Measurements from ENCODE around the gene CPAMD8. TPM values are rescaled to one million over a fixed set of nuclear protein-coding genes. Genes with fewer than 3 reads are reported as not detected.

CPAMD8 gene
- total RNA-seq, 1 donor = 4.0 TPM

- Histone ChIP-seq H3K9me3 (ENCODE audit: low read depth, low read length) (no peaks in the 10 kb centered on the region), H3K4me3 (ENCODE audit: low read length) (no peak overlapping the region), H3K4me1 (ENCODE audit: insufficient read depth, low read length) (no peaks in the 10 kb centered on the region), H3K27me3 (ENCODE audit: insufficient read depth, low read length) (no peaks in the 10 kb centered on the region)
Measured at GRCh38 chr19:17054746-17055145, 28.1 kb upstream of the CPAMD8 start.

GRCh38 chr19:17052439-17052838 lies 25.8 kb upstream of the CPAMD8 start:
- Histone ChIP-seq H3K4me3 (ENCODE audit: low read length) (no peak overlapping the region), H3K9me3 (ENCODE audit: low read depth, low read length) (no peaks in the 10 kb centered on the region), H3K27me3 (ENCODE audit: insufficient read depth, low read length) (no peaks in the 10 kb centered on the region), H3K4me1 (ENCODE audit: insufficient read depth, low read length) (no peaks in the 10 kb centered on the region)

DNA sequence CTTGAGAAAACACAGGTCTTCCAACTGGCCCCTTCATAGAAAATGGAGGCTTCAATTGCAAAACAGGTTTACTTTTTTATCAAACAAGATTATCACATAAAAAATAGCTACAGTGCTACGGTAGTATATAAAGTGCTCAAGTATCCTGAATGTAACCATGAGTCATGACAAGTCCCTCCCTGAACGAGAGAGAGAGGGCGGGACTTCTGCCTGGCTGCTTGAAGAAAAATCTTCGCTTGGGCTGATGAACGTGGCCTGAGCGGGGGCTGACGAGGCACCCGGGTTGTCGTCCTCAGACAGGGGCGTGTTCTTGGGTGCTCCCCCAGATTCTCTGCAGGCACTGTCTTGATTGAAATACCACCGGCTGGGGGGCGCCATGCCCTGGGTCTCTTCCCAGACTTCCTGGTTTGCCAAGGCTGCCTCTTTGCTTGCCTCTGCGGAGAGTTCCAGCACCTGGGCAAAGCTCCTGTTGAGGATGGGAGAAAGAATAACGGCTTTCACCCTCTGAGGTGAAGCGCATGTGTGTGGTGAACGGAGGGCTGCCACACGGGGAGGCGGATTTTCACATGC lies 23.2 kb upstream of the CPAMD8 start:
- Histone ChIP-seq H3K9me3 (ENCODE audit: low read depth, low read length) (no peaks in the 10 kb centered on the region), H3K27me3 (ENCODE audit: insufficient read depth, low read length) (no peaks in the 10 kb centered on the region), H3K4me1 (ENCODE audit: insufficient read depth, low read length) (no peaks in the 10 kb centered on the region), H3K4me3 (ENCODE audit: low read length) (no peak overlapping the region)

DNA sequence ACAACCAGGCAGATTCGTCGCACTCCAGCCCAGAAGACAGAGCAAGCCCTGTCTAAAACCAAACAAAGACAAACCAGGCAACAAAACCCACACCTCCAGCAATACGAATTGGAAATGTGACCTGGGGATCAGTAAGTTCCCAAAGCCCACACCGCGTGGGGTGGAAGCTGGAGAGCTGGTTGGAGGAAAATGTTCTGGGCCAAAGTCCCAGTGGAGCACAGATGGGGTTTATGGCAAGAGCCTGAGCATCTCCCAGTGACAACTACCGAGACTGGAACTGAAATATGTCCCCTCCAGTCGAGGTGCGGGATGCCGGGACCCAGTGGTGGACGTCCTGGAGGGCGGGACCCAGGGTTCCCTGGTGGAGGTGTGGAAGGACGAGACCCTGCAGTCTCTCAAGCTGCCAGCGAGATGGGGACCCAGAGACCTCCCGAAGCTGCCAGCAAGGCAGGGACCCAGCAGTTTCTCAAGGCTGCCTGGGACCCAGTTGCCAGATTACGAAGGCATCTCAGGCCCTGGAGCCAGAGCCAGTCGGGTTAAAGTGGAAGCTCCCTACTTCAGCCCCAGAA lies 22.4 kb upstream of the CPAMD8 start:
- no peaks in the 10 kb centered on the region for H3K9me3 ChIP-seq (ENCODE audit: low read depth, low read length)
- no peaks in the 10 kb centered on the region for H3K27me3 ChIP-seq (ENCODE audit: insufficient read depth, low read length)
- H3K4me1 ChIP-seq (ENCODE audit: insufficient read depth, low read length) = no peaks in the 10 kb centered on the region
- H3K4me3 ChIP-seq (ENCODE audit: low read length) = no peak overlapping the region

DNA sequence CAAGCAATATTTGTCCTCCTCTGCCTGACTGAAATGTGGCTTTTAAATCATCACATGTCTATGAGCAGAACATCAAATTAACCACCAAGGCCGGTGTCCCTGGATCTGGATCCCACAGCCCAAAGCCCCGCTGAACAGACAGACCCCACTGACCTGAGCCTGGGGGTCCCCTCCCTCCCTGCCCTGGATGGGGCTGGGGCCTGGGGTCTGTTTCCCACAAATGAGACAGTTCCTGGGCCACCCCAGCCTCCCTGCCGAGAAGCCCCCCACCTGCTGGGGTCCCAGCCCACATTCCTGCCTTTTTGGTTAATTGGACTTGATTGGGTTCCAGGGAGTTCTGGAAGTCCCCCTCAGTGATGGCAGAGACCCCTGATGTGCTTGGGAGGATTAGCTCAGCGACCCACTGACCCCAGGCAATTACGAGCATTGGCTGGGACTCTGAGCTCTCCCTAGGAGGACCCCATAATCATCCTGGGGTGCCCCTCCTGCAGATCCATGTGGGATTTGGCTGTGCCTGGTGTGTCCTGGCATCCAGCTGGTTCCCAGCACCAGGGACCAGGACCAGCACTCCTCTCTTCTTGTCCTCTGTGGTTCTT lies 19.4 kb upstream of the CPAMD8 start:
- H3K9me3 ChIP-seq (ENCODE audit: low read depth, low read length) = no peaks in the 10 kb centered on the region
- H3K27me3 ChIP-seq (ENCODE audit: insufficient read depth, low read length) = no peaks in the 10 kb centered on the region
- no peak overlapping the region for H3K4me3 ChIP-seq (ENCODE audit: low read length)

DNA sequence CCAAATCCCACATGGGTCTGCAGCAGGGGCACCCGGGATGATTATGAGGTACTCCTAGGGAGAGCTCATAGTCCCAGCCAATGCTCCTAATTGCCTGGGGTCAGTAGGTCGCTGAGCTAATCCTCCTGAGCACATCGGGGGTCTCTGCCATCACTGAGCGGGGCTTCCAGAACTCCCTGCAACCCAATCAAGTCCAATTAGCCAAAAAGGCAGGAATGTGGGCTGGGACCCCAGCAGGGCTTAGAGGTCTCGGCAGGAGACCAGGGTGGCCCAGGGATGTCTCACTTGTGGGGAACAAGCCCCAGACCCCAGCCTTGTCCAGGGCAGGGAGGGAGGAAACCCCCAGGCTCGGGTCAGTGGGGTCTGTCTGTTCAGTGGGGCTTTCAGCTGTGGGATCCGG lies 17.1 kb upstream of the CPAMD8 start:
- Histone ChIP-seq H3K4me3 (ENCODE audit: low read length) (no peak overlapping the region), H3K27me3 (ENCODE audit: insufficient read depth, low read length) (no peaks in the 10 kb centered on the region), H3K4me1 (ENCODE audit: insufficient read depth, low read length) (no peaks in the 10 kb centered on the region), H3K9me3 (ENCODE audit: low read depth, low read length) (no peaks in the 10 kb centered on the region)

More for the DNA sequence above, 19.4 kb upstream of the CPAMD8 start:
- H3K4me1 ChIP-seq (ENCODE audit: insufficient read depth, low read length) = no peaks in the 10 kb centered on the region

- Histone ChIP-seq H3K4me3 (ENCODE audit: low read length) (no peak overlapping the region), H3K27me3 (ENCODE audit: insufficient read depth, low read length) (no peaks in the 10 kb centered on the region), H3K4me1 (ENCODE audit: insufficient read depth, low read length) (no peaks in the 10 kb centered on the region), H3K9me3 (ENCODE audit: low read depth, low read length) (no peaks in the 10 kb centered on the region)
Measured at GRCh38 chr19:17041976-17042375, 15.4 kb upstream of the CPAMD8 start.

- no peaks in the 10 kb centered on the region for H3K9me3 ChIP-seq (ENCODE audit: low read depth, low read length)
- H3K27me3 ChIP-seq (ENCODE audit: insufficient read depth, low read length) = no peaks in the 10 kb centered on the region
- H3K4me3 ChIP-seq (ENCODE audit: low read length) = no peak overlapping the region
- H3K4me1 ChIP-seq (ENCODE audit: insufficient read depth, low read length) = peaks cover 10% of the 10 kb centered on the region
Measured at GRCh38 chr19:17037966-17038500, 11.4 kb upstream of the CPAMD8 start.

DNA sequence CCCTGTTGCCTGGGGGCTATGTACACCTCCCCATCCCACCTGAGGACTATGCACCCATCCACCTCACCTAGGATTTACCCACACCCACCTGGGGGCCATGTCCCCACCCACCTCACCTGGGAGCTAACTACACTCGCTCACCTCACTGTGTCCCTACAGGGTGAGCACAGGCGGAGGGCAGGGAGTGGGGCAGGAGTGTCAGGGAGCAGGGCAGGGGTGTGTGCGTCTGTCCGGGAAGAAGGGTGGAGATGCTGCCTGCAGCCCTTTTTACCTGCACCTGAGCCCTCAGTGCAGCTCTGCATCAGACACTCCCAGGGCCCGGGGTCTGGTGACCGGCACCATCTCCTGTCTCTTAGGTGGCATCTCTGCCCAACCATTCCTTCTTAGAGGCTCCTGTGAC lies 10.6 kb upstream of the CPAMD8 start:
- Histone ChIP-seq H3K4me3 (ENCODE audit: low read length) (no peak overlapping the region), H3K4me1 (ENCODE audit: insufficient read depth, low read length) (peaks cover 10% of the 10 kb centered on the region), H3K27me3 (ENCODE audit: insufficient read depth, low read length) (no peaks in the 10 kb centered on the region), H3K9me3 (ENCODE audit: low read depth, low read length) (no peaks in the 10 kb centered on the region)

- Histone ChIP-seq H3K4me1 (ENCODE audit: insufficient read depth, low read length) (peaks cover 10% of the 10 kb centered on the region), H3K27me3 (ENCODE audit: insufficient read depth, low read length) (no peaks in the 10 kb centered on the region), H3K4me3 (ENCODE audit: low read length) (no peak overlapping the region), H3K9me3 (ENCODE audit: low read depth, low read length) (no peaks in the 10 kb centered on the region)
Measured at GRCh38 chr19:17036640-17037039, 10.0 kb upstream of the CPAMD8 start.

DNA sequence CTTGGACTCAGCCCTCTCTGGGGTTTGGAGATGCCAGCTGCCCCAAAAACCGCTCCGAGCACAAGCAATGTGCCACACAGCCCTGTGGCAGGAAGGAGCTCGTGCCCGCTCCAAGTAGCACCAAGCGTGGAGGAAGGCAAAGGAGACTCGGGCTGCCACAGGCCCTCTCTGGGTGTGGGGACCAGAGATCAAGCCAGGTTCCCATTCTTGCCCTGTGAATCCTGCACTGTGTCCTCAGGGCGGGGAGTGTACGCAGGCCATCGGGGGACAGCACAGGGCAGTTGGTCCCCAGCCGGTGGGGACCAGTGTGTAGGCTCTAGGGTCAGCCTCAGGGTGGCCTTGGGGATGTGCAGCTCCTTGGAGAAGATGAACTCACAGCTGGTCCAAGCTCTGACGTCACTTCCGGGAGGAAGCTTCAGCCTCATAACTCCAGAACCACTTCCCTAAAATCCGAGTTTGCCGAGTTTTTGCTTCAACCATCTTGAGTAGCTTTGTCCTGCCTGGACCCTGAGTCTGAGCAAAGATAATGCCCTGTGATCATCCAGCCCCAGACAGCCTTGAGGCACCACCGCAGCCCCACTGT lies 9.3 kb upstream of the CPAMD8 start:
- H3K27me3 ChIP-seq (ENCODE audit: insufficient read depth, low read length) = no peaks in the 10 kb centered on the region
- no peaks in the 10 kb centered on the region for H3K9me3 ChIP-seq (ENCODE audit: low read depth, low read length)
- H3K4me1 ChIP-seq (ENCODE audit: insufficient read depth, low read length) = peaks cover 10% of the 10 kb centered on the region
- H3K4me3 ChIP-seq (ENCODE audit: low read length) = no peak overlapping the region

GRCh38 chr19:17031741-17032140 lies 5.1 kb upstream of the CPAMD8 start:
- H3K27me3 ChIP-seq (ENCODE audit: insufficient read depth, low read length) = peaks cover 11% of the 10 kb centered on the region
- H3K4me3 ChIP-seq (ENCODE audit: low read length) = no peak overlapping the region
- H3K9me3 ChIP-seq (ENCODE audit: low read depth, low read length) = no peaks in the 10 kb centered on the region
- H3K4me1 ChIP-seq (ENCODE audit: insufficient read depth, low read length) = peaks cover 10% of the 10 kb centered on the region

DNA sequence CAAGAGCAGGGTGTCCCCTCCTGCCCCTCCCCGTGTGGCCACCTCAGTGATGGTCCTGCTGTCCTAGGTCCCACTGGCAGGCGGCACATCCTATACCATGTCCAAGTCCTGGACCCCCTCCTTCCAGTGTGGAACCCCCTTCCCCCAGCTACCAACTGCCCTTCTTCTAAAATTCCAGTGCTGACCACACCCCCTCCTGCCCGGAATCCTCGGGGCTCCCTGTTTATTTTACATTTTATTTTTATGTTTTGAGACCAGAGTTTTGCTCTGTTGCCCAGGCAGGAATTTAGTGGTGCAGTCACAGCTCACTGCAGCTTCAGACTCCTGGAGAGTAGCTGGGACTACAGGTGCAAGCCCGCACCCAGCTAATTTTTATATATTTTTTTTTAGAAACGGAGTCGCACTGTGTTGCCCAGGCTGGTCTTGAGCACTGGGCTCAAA lies 945 bp upstream of the CPAMD8 start:
- Histone ChIP-seq H3K4me3 (ENCODE audit: low read length) (no peak overlapping the region), H3K4me1 (ENCODE audit: insufficient read depth, low read length) (peaks cover 16% of the 10 kb centered on the region), H3K27me3 (ENCODE audit: insufficient read depth, low read length) (peaks cover 28% of the 10 kb centered on the region), H3K9me3 (ENCODE audit: low read depth, low read length) (no peaks in the 10 kb centered on the region)

DNA sequence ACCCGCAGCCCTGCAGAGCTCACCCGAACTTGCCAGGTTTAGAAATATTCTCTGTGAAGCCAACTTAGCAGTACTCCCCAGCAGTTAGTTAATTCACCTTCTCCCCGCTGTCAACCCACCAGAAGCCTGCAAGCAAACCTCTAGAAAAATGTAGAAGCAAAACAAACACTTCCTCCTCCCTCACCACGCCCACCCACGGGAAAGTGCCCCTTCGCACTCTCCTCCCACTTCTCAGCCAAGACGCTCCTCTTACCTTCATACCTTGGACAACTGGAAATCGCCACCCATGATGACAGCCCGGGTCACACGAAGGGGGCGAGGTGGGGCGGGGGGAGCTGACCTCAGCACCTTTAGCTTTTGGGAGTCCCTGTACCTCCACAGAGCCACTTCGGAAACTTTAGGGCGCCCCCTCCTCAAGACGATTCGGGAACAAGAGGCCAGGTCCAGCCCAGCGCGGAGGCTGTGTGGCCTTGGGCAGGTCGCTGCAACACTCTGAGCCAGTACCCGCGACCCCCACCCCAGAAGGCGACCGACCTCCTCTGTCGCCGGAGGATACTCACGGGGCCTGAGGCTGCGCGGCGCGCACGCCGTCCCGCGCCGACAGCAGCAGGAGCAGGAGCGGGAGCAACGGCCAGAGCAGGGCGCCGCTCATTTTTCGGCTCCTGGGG lies 485 bp downstream of the CPAMD8 start:
- Histone ChIP-seq H3K9me3 (ENCODE audit: low read depth, low read length) (no peaks in the 10 kb centered on the region), H3K27me3 (ENCODE audit: insufficient read depth, low read length) (peaks cover 28% of the 10 kb centered on the region), H3K4me1 (ENCODE audit: insufficient read depth, low read length) (peaks cover 31% of the 10 kb centered on the region), H3K4me3 (ENCODE audit: low read length) (no peak overlapping the region)

- Histone ChIP-seq H3K4me3 (ENCODE audit: low read length) (no peak overlapping the region), H3K9me3 (ENCODE audit: low read depth, low read length) (no peaks in the 10 kb centered on the region), H3K27me3 (ENCODE audit: insufficient read depth, low read length) (peaks cover 28% of the 10 kb centered on the region), H3K4me1 (ENCODE audit: insufficient read depth, low read length) (peaks cover 34% of the 10 kb centered on the region)
Measured at GRCh38 chr19:17025361-17025760, 1.2 kb downstream of the CPAMD8 start.

Data from mononuclear cell (primary cell).